CD14-positive monocyte (primary cell): ENCODE data around the gene ANGPTL2. TPM values are rescaled to one million over a fixed set of nuclear protein-coding genes. Genes with fewer than 3 reads are reported as not detected.

ENCODE experiments used
- DNase-seq, 3 donors: peaks; one replicate each; pipeline ENCODE4 v3.0.0-alpha.2; 2011 to 2022
- H2AFZ ChIP-seq: 2 replicates; pipeline ENCODE4 v1.6.0; 2012; ENCODE audit warnings: mild to moderate bottlenecking, low read depth, low read length, inconsistent platforms; ENCODE audit not compliant: insufficient read depth, poor library complexity, severe bottlenecking
- H3K27ac ChIP-seq, 2 donors: 1 replicate in 1 of 2; 2 replicates in 1 of 2; pipeline ENCODE4 v1.5.1; 2012 to 2013; ENCODE audit warnings: low read length in 2 of 2, control low read depth in 1 of 2, inconsistent platforms in 1 of 2, low read depth in 1 of 2, mild to moderate bottlenecking in 1 of 2
- H3K27me3 ChIP-seq, 2 donors: one replicate each; pipeline versions ENCODE4 v1.6.0 to v1.6.1; 2011 to 2013; ENCODE audit warnings: low read length in 2 of 2; ENCODE audit not compliant: control insufficient read depth in 2 of 2, insufficient read depth in 2 of 2
- H3K36me3 ChIP-seq, 2 donors: replicated peaks in 1 of 2; 1 replicate in 1 of 2; 2 replicates in 1 of 2; pipeline versions ENCODE4 v1.5.1 to v1.6.1; 2012 to 2013; ENCODE audit warnings: low read length in 2 of 2, control low read depth in 1 of 2, inconsistent platforms in 1 of 2, mild to moderate bottlenecking in 1 of 2; ENCODE audit not compliant: insufficient read depth in 2 of 2, control insufficient read depth in 1 of 2
- H3K4me1 ChIP-seq, 2 donors: 1 replicate in 1 of 2; 2 replicates in 1 of 2; pipeline versions ENCODE4 v1.5.1 to v1.6.1; 2012 to 2013; ENCODE audit warnings: low read length in 2 of 2, control low read depth in 1 of 2, inconsistent platforms in 1 of 2, mild to moderate bottlenecking in 1 of 2, moderate library complexity in 1 of 2; ENCODE audit not compliant: insufficient read depth in 2 of 2, control insufficient read depth in 1 of 2
- H3K4me2 ChIP-seq: replicated peaks from 2 replicates; pipeline ENCODE3; 2012; ENCODE audit warnings: low read length, moderate library complexity, mild to moderate bottlenecking; ENCODE audit not compliant: poor library complexity, severe bottlenecking; ENCODE audit errors: extremely low read depth
- H3K4me3 ChIP-seq, 3 experiments: fragments of 200-600 bp in 1 of 3; sonication (generic) in 1 of 3; replicated peaks in 1 of 3; 1 replicate in 2 of 3; 2 replicates in 1 of 3; pipeline ENCODE4 v1.5.1; 2011 to 2013; ENCODE audit warnings: low read length in 3 of 3, mild to moderate bottlenecking in 3 of 3, control low read depth in 2 of 3, low read depth in 2 of 3, inconsistent platforms in 1 of 3, moderate library complexity in 1 of 3
- H3K79me2 ChIP-seq: 2 replicates; pipeline ENCODE4 v1.6.0; 2012; ENCODE audit warnings: mild to moderate bottlenecking, control low read depth, inconsistent platforms, low read length, moderate library complexity; ENCODE audit not compliant: insufficient read depth
- H3K9ac ChIP-seq: 2 replicates; pipeline ENCODE4 v1.6.0; 2017; ENCODE audit warnings: low read length, mild to moderate bottlenecking; ENCODE audit not compliant: insufficient read depth, poor library complexity, severe bottlenecking
- H3K9me3 ChIP-seq, 2 donors: replicated peaks in 1 of 2; 1 replicate in 1 of 2; 2 replicates in 1 of 2; pipeline versions ENCODE4 v1.5.1 to v1.6.1; 2012 to 2013; ENCODE audit warnings: low read length in 2 of 2, control low read depth in 1 of 2; ENCODE audit not compliant: control insufficient read depth in 1 of 2, insufficient read depth in 1 of 2
- H4K20me1 ChIP-seq: 2 replicates; pipeline ENCODE4 v1.6.0; 2012; ENCODE audit warnings: mild to moderate bottlenecking, low read length, control low read depth, moderate library complexity; ENCODE audit not compliant: insufficient read depth
- H3K27ac Mint-ChIP-seq, 7 donors: one replicate each; pipeline ENCODE4 v1.8.0; 2020; ENCODE audit warnings: mild to moderate bottlenecking in 7 of 7, mixed read lengths in 7 of 7, moderate library complexity in 6 of 7, inconsistent platforms in 2 of 7
- H3K27me3 Mint-ChIP-seq, 3 donors: one replicate each; pipeline ENCODE4 v1.8.0; 2021 to 2022; ENCODE audit warnings: low read depth in 3 of 3, mild to moderate bottlenecking in 3 of 3, mixed read lengths in 3 of 3, moderate library complexity in 3 of 3, inconsistent platforms in 1 of 3
- H3K36me3 Mint-ChIP-seq, 2 donors: one replicate each; pipeline ENCODE4 v1.8.0; 2020; ENCODE audit warnings: mixed read lengths in 2 of 2, inconsistent platforms in 1 of 2, mild to moderate bottlenecking in 1 of 2
- H3K4me1 Mint-ChIP-seq: one replicate; pipeline ENCODE4 v1.8.0; 2020; ENCODE audit warnings: mild to moderate bottlenecking, mixed read lengths
- H3K4me3 Mint-ChIP-seq, 2 donors: one replicate each; pipeline ENCODE4 v1.8.0; 2020; ENCODE audit warnings: mild to moderate bottlenecking in 2 of 2, mixed read lengths in 2 of 2, moderate library complexity in 1 of 2
- H3K9me3 Mint-ChIP-seq, 7 donors: one replicate each; pipeline ENCODE4 v1.8.0; 2020 to 2022; ENCODE audit warnings: mixed read lengths in 7 of 7, mild to moderate bottlenecking in 6 of 7, moderate library complexity in 6 of 7, inconsistent platforms in 2 of 7
- CTCF ChIP-seq: fragments of 200-600 bp; IDR thresholded peaks from one replicate; pipeline ENCODE4 v1.8.0; 2022; ENCODE audit warnings: antibody characterized with exemption, mild to moderate bottlenecking
- WGBS: methylation state at CpG from one replicate; pipeline ENCODE4 v1.1.5; 2013; ENCODE audit warnings: missing lambda C conversion rate; ENCODE audit not compliant: insufficient coverage; 5-methylcytosine and 5-hydroxymethylcytosine counted together
- intact Hi-C, 2 donors: fragments of 100-400 bp; cut with micrococcal nuclease; formaldehyde crosslinking; loops; one replicate each; pipeline versions ENCODE4 v1.15.0 to v1.15.1; 2023
- polyA plus RNA-seq, 3 donors: library from polyadenylated mRNA; depleted of rRNA in 1 of 3; unstranded in 2 of 3; stranded (reverse) in 1 of 3; fragments of 300-500 nt in 2 of 3; fragments of >200 nt in 1 of 3; fragmentation: Illumina TruSeq in 2 of 3; gene quantifications; 1 replicate in 2 of 3; 2 replicates in 1 of 3; pipeline ENCODE4 v1.2.3, GENCODE V29; 2012 to 2021

Gene ANGPTL2
- polyA plus RNA-seq, 3 donors: not detected

- H2AFZ ChIP-seq: no peak overlapping the region
- TF ChIP-seq CTCF: no peak
- H3K27me3 ChIP-seq: no peaks in the 10 kb centered on the region
- intact Hi-C loops: no loop called here
- H4K20me1 ChIP-seq: no peaks in the 10 kb centered on the region
- Mint-ChIP-seq H3K4me1 (peaks cover 8% of the 10 kb centered on the region), H3K9me3 (peaks cover 0 to 4% (median 0%) of the 10 kb centered on the region in 7 donors), H3K27ac (no peak overlapping the region), H3K4me3 (no peak overlapping the region), H3K36me3 (peaks cover 0 to 2% of the 10 kb centered on the region in 2 donors), H3K27me3 (peaks cover 0 to 3% (median 2%) of the 10 kb centered on the region in 3 donors)
- H3K4me1 ChIP-seq: no peaks in the 10 kb centered on the region
- H3K36me3 ChIP-seq: no peaks in the 10 kb centered on the region
- no peak for DNase-seq
- no peaks in the 10 kb centered on the region for H3K79me2 ChIP-seq
- no peak overlapping the region for H3K4me2 ChIP-seq
- WGBS: 75% methylated on average over 2 of the region's 5 CpGs
- H3K9me3 ChIP-seq: no peaks in the 10 kb centered on the region
- H3K9ac ChIP-seq: no peak overlapping the region
- H3K4me3 ChIP-seq: no peak overlapping the region
- H3K27ac ChIP-seq: no peak overlapping the region
Measured at GRCh38 chr9:127169575-127169883, 47.1 kb upstream of the ANGPTL2 start.

- no peaks in the 10 kb centered on the region for H3K79me2 ChIP-seq
Measured at GRCh38 chr9:127168756-127169574, 46.5 kb upstream of the ANGPTL2 start.

More at GRCh38 chr9:127168756-127169574, 46.5 kb upstream of the ANGPTL2 start:
- no peak for TF ChIP-seq CTCF
- peaks cover 0 to 2% of the 10 kb centered on the region in 2 donors for H3K36me3 Mint-ChIP-seq
- Histone ChIP-seq H4K20me1 (no peaks in the 10 kb centered on the region), H3K4me3 (no peak overlapping the region), H3K27ac (no peak overlapping the region), H3K4me1 (no peaks in the 10 kb centered on the region), H3K4me2 (no peak overlapping the region), H2AFZ (no peak overlapping the region), H3K27me3 (no peaks in the 10 kb centered on the region), H3K9me3 (no peaks in the 10 kb centered on the region), H3K36me3 (no peaks in the 10 kb centered on the region), H3K9ac (no peak overlapping the region)
- H3K27ac Mint-ChIP-seq: peak overlapping the region in 1 of 7 donors; percentile 39
- intact Hi-C loops: no loop called here
- 100% methylated on average over 3 of the region's 10 CpGs for WGBS
- H3K4me1 Mint-ChIP-seq: peaks cover 8% of the 10 kb centered on the region
- peaks cover 0 to 4% (median 0%) of the 10 kb centered on the region in 7 donors for H3K9me3 Mint-ChIP-seq
- H3K4me3 Mint-ChIP-seq: no peak overlapping the region
- peaks cover 0 to 2% (median 2%) of the 10 kb centered on the region in 3 donors for H3K27me3 Mint-ChIP-seq
- DNase-seq: no peak
